ENCODE data around the gene NDUFS4.

GRCh38 chr5:53642061-53642460 is 81.6 kb downstream of the NDUFS4 start:
- TF ChIP-seq CTCF (IDR thresholded peaks at IDR 0.05), result no peak
- TF ChIP-seq POLR2A (IDR thresholded peaks at IDR 0.05), result no peak
- TF ChIP-seq POLR2AphosphoS5 (IDR thresholded peaks at IDR 0.05; ENCODE audit: insufficient read depth in 1 of 2, low read depth in 1 of 2), result no peak

All from vagina (tissue), 2 donors.